ENCODE measurements around the gene TFAM.

TFAM gene

GRCh38 chr10:58384999-58385783 lies at the start of gene TFAM:
TFAM (plus strand) TSS chr10:58385410; CDS start chr10:58385548, 138 bp downstream.
- DNase-seq (ENCODE audit: low read depth) = peak; percentile 91

GRCh38 chr10:58336242-58336641 lies 49.0 kb upstream of the TFAM start:
- no peak for DNase-seq (ENCODE audit: low read depth)

- DNase-seq (ENCODE audit: low read depth) = no peak
Measured at GRCh38 chr10:58341422-58341821, 43.8 kb upstream of the TFAM start.

GRCh38 chr10:58341947-58342346 lies 43.3 kb upstream of the TFAM start:
- no peak for DNase-seq (ENCODE audit: low read depth)

GRCh38 chr10:58347967-58348366 lies 37.2 kb upstream of the TFAM start:
- DNase-seq (ENCODE audit: low read depth) = no peak

- no peak for DNase-seq (ENCODE audit: low read depth)
Measured at GRCh38 chr10:58348571-58349033, 36.6 kb upstream of the TFAM start.

GRCh38 chr10:58350023-58350422 lies 35.2 kb upstream of the TFAM start:
- DNase-seq (ENCODE audit: low read depth) = no peak

GRCh38 chr10:58350619-58351323 lies 34.4 kb upstream of the TFAM start:
- no peak for DNase-seq (ENCODE audit: low read depth)

- no peak for DNase-seq (ENCODE audit: low read depth)
Measured at GRCh38 chr10:58351616-58352578, 33.3 kb upstream of the TFAM start.

GRCh38 chr10:58352956-58353610 lies 32.1 kb upstream of the TFAM start:
- DNase-seq (ENCODE audit: low read depth) = peak; percentile 38

GRCh38 chr10:58356756-58357155 lies 28.5 kb upstream of the TFAM start:
- no peak for DNase-seq (ENCODE audit: low read depth)

GRCh38 chr10:58358314-58358933 lies 26.8 kb upstream of the TFAM start:
- no peak for DNase-seq (ENCODE audit: low read depth)

GRCh38 chr10:58358947-58359346 lies 26.3 kb upstream of the TFAM start:
- no peak for DNase-seq (ENCODE audit: low read depth)

GRCh38 chr10:58359541-58359940 lies 25.7 kb upstream of the TFAM start:
- no peak for DNase-seq (ENCODE audit: low read depth)

GRCh38 chr10:58360412-58361004 lies 24.7 kb upstream of the TFAM start:
- peak; percentile 49 for DNase-seq (ENCODE audit: low read depth)

- DNase-seq (ENCODE audit: low read depth) = no peak
Measured at GRCh38 chr10:58361353-58361752, 23.9 kb upstream of the TFAM start.

- no peak for DNase-seq (ENCODE audit: low read depth)
Measured at GRCh38 chr10:58362027-58362789, 23.0 kb upstream of the TFAM start.

GRCh38 chr10:58367069-58367468 lies 18.1 kb upstream of the TFAM start:
- no peak for DNase-seq (ENCODE audit: low read depth)

GRCh38 chr10:58371473-58371872 lies 13.7 kb upstream of the TFAM start:
- DNase-seq (ENCODE audit: low read depth) = no peak
